ENCODE data around the gene FABP3. TPM values are rescaled to one million over a fixed set of nuclear protein-coding genes. Genes with fewer than 3 reads are reported as not detected.

FABP3 gene
- total and polyA plus RNA-seq, 2 of the 13 experiments (the other 11 are each of a cell fraction or from before 2014, with no cell fraction given): 0.21 to 0.24 TPM

DNA sequence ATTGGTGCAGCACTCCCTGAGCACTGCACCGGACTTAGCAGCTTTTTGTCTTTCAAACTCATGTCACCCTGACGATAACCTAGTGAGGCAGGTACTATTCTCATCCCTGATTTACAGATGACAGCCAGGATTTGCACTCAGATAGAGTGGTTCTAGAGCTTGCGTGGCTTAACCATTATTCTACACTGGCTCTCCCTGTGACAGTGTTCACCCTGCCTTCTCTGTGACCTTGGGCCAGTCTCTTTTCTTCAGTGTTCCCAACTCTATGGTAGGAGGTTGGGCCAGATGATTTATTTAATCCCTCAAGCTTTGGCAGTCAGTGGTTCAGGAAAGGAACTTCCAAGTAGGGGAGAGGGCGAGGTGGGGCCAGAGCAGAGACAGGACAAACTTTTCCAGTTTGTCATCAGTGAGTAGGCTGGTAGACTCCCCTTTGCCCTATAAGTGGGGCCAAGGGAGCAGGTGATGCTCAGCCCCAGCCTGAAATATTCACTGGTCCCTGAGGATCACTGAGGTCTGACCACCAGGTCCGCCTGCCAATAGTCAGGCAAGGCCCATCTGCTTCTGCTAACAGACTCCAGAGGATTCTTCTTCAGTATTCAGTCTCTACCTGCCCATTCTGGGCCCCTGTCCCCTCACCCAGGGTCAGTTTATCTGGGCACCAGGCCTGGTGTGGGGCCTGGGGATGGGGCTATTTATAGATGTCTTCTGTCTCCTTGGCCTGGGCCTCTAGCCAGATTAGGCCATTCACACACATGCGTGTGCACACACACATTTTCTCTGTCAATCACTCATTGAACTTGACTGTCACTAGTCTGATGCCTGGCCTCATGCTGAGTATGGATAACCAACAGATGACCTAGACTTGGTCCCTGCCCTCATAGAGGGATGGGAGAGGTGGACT is 8.8 kb upstream of the FABP3 start (continued):
- TF ChIP-seq YEATS2 (CRISPR knock-in tag; IDR thresholded peaks at IDR 0.05; ENCODE audit: borderline replicate concordance) (no peak), PHF21A (CRISPR knock-in tag; IDR thresholded peaks at IDR 0.05) (no peak), ZNF766 (CRISPR knock-in tag; IDR thresholded peaks at IDR 0.05; ENCODE audit: borderline replicate concordance) (no peak), MED1 (CRISPR knock-in tag; IDR thresholded peaks at IDR 0.05) (no peak)

DNA sequence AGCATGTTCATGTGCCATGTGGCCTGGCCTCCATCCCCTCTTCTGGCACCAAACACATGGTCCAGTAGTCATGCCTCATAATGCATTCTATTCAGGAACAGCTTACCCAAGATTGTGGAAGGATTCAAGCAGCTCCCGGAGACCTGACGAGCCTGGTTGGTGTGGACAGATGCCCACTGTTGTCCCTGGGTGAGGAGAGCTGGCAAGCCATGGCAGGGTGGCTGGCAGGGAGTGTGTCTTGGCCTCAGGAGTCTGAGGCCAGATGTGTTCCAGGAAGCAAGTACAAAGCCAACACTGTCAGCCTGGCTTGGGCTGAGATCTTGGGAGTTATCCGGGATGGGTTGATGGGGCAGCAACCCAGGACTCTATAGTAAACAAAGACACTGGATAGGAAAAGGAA is 7.3 kb upstream of the FABP3 start:
- ChIA-PET CTCF (ENCODE audit: low intra/inter-chr PET ratio, low total read pairs) (no interaction called here), POLR2A (no interaction called here)
- BruUV-seq (replicated peaks): no TSS peak
- Histone ChIP-seq H3K27me3 (ENCODE audit: control insufficient read depth in 1 of 2, insufficient read depth in 2 of 2, low read length in 2 of 2) (no peaks in the 10 kb centered on the region), H4K20me1 (ENCODE audit: insufficient read depth, low read length) (no peaks in the 10 kb centered on the region), H3K9me3 (ENCODE audit: low read length) (no peaks in the 10 kb centered on the region), H3K27ac (ENCODE audit: extremely low read length, insufficient read depth, low read length) (no peak overlapping the region), H3K36me3 (replicated peaks in 1 of 2; ENCODE audit: control insufficient read depth in 1 of 2, insufficient read depth in 2 of 2, low read length in 2 of 2) (no peaks in the 10 kb centered on the region), H3K79me2 (ENCODE audit: insufficient read depth, low read length) (no peaks in the 10 kb centered on the region), H3K9ac (ENCODE audit: insufficient read depth, low read depth, low read length) (no peak overlapping the region), H3K4me2 (ENCODE audit: low read depth, low read length) (no peak overlapping the region), H2AFZ (ENCODE audit: low read length) (no peak overlapping the region), H3K4me3 (replicated peaks in 1 of 3; ENCODE audit: insufficient read depth in 1 of 3, low read depth in 2 of 3, low read length in 3 of 3) (no peak overlapping the region), H3K4me1 (ENCODE audit: insufficient read depth, low read length) (peaks cover 24% of the 10 kb centered on the region)
- no peak for ATAC-seq
- TF ChIP-seq ATF7 (IDR thresholded peaks at IDR 0.05): no peak
- TF ChIP-seq ATF7 (CRISPR knock-in tag; IDR thresholded peaks at IDR 0.05): no peak
- 11% methylated on average over 3 of the region's 3 CpGs for WGBS (ENCODE audit: low lambda C conversion rate)
- intact Hi-C loops (cut with micrococcal nuclease; ENCODE audit: unreplicated experiment) (no loop called here), in situ Hi-C loops (cut with HindIII; ENCODE audit: extremely low pct_ligation_motif_present, low pct_unique_long_range_greater_than_20kb) (no loop called here)
- FAIRE-seq: no peak
- DNase-seq (ENCODE audit: low spot score): no peak

DNA sequence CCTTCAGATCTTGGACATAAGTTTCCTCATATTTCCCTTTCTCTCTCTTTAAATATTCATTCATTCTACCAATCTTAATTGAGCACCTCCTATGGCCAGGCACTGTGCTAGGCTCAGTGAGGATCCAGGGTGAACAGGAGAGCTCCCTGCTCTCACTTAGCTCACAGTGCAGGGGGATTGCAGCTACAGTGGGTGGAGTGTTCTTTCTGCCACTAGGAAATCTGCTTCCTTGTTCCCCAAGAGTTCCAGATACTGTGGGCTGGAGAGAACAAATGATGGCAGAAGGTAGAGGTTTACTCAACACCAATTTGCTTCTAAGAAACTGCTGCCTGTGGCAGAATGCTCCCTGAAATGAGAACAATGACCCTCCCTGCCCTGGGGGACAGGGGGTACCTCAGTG is 5.1 kb upstream of the FABP3 start:
- no peaks in the 10 kb centered on the region for H3K79me2 ChIP-seq (ENCODE audit: insufficient read depth, low read length)
- H3K9me3 ChIP-seq (ENCODE audit: low read length): no peaks in the 10 kb centered on the region
- no peaks in the 10 kb centered on the region for H3K27me3 ChIP-seq (ENCODE audit: control insufficient read depth in 1 of 2, insufficient read depth in 2 of 2, low read length in 2 of 2)
- H2AFZ ChIP-seq (ENCODE audit: low read length): no peak overlapping the region
- no peak for FAIRE-seq
- H3K4me1 ChIP-seq (ENCODE audit: insufficient read depth, low read length): peaks cover 44% of the 10 kb centered on the region
- ChIA-PET CTCF (ENCODE audit: low intra/inter-chr PET ratio, low total read pairs) (no interaction called here), POLR2A (no interaction called here)
- intact Hi-C loops (cut with micrococcal nuclease; ENCODE audit: unreplicated experiment) (no loop called here), in situ Hi-C loops (cut with HindIII; ENCODE audit: extremely low pct_ligation_motif_present, low pct_unique_long_range_greater_than_20kb) (no loop called here)
- H3K36me3 ChIP-seq (replicated peaks in 1 of 2; ENCODE audit: control insufficient read depth in 1 of 2, insufficient read depth in 2 of 2, low read length in 2 of 2): no peaks in the 10 kb centered on the region
- DNase-seq (ENCODE audit: low spot score): no peak
- H4K20me1 ChIP-seq (ENCODE audit: insufficient read depth, low read length): no peaks in the 10 kb centered on the region
- ATAC-seq: no peak
- TF ChIP-seq JDP2 (CRISPR knock-in tag; IDR thresholded peaks at IDR 0.05; ENCODE audit: borderline replicate concordance) (no peak), HOXD1 (CRISPR knock-in tag; IDR thresholded peaks at IDR 0.05) (no peak)
- no peak overlapping the region for H3K4me3 ChIP-seq (replicated peaks in 1 of 3; ENCODE audit: insufficient read depth in 1 of 3, low read depth in 2 of 3, low read length in 3 of 3)
- H3K4me2 ChIP-seq (ENCODE audit: low read depth, low read length): no peak overlapping the region
- H3K27ac ChIP-seq (ENCODE audit: extremely low read length, insufficient read depth, low read length): no peak overlapping the region
- no peak overlapping the region for H3K9ac ChIP-seq (ENCODE audit: insufficient read depth, low read depth, low read length)
- no TSS peak for BruUV-seq (replicated peaks)
